Neural cell (in vitro differentiated cells): ENCODE results near the gene HIP1R. TPM values are rescaled to one million over a fixed set of nuclear protein-coding genes. Genes with fewer than 3 reads are reported as not detected.

Source experiments
- H2AFZ ChIP-seq: fragments of 200-600, 300-800 bp; sonication (generic), shearing (Covaris generic); 2 replicates; pipeline ENCODE4 v1.6.0; 2014; ENCODE audit warnings: low read depth, mild to moderate bottlenecking, antibody characterized with exemption, low read length, moderate library complexity
- H3F3A ChIP-seq: fragments of 200-600 bp; shearing (Covaris generic); 2 replicates; pipeline ENCODE4 v1.6.1; 2016; ENCODE audit warnings: mild to moderate bottlenecking, moderate library complexity, mixed read lengths, antibody characterized with exemption, low read length; ENCODE audit not compliant: insufficient read depth, poor library complexity, severe bottlenecking
- H3K27ac ChIP-seq: fragments of 200-600, 300-800 bp; sonication (generic), shearing (Covaris generic); 2 replicates; pipeline ENCODE4 v1.5.1; 2014; ENCODE audit warnings: mild to moderate bottlenecking, low read length, moderate library complexity
- H3K27me3 ChIP-seq: fragments of 300-800, 200-600 bp; sonication (generic), shearing (Covaris generic); 2 replicates; pipeline ENCODE4 v1.6.0; 2014; ENCODE audit warnings: mild to moderate bottlenecking, low read depth, low read length, moderate library complexity; ENCODE audit not compliant: insufficient read depth
- H3K36me3 ChIP-seq: fragments of 300-800, 200-600 bp; sonication (generic), shearing (Covaris generic); 2 replicates; pipeline ENCODE4 v1.5.1; 2014; ENCODE audit warnings: mild to moderate bottlenecking, antibody characterized with exemption, low read length, moderate library complexity; ENCODE audit not compliant: insufficient read depth
- H3K4me2 ChIP-seq: fragments of 300-800, 200-600 bp; sonication (generic), shearing (Covaris generic); 2 replicates; pipeline ENCODE4 v1.6.0; 2014; ENCODE audit warnings: mild to moderate bottlenecking, low read length
- H3K4me3 ChIP-seq: fragments of 300-800, 200-600 bp; sonication (generic), shearing (Covaris generic); 2 replicates; pipeline ENCODE4 v1.5.1; 2014; ENCODE audit warnings: mild to moderate bottlenecking, low read length, moderate library complexity
- H3K79me2 ChIP-seq: fragments of 200-600 bp; shearing (Covaris generic); replicated peaks from 2 replicates; pipeline ENCODE4 v1.6.0; 2014; ENCODE audit warnings: mild to moderate bottlenecking, low read length, moderate library complexity; ENCODE audit not compliant: insufficient read depth
- H3K9ac ChIP-seq: fragments of 300-800, 200-600 bp; sonication (generic), shearing (Covaris generic); 2 replicates; pipeline ENCODE4 v1.6.1; 2016; ENCODE audit warnings: mild to moderate bottlenecking, low read length, mixed read lengths
- H3K9me2 ChIP-seq: fragments of 200-600 bp; shearing (Covaris generic); 2 replicates; pipeline ENCODE4 v1.6.1; 2016; ENCODE audit warnings: mild to moderate bottlenecking, low read length, mixed read lengths; ENCODE audit not compliant: insufficient read depth
- H3K9me3 ChIP-seq: fragments of 200-600, 300-800 bp; sonication (generic), shearing (Covaris generic); 2 replicates; pipeline ENCODE4 v1.6.1; 2016; ENCODE audit warnings: mild to moderate bottlenecking, mixed run types, low read length, moderate library complexity, mixed read lengths
- H4K20me1 ChIP-seq: fragments of 200-600 bp; shearing (Covaris generic); 2 replicates; pipeline ENCODE4 v1.6.1; 2016; ENCODE audit warnings: mild to moderate bottlenecking, mixed run types; ENCODE audit not compliant: insufficient read depth
- EP300 ChIP-seq: fragments of 450-650 bp; conservative IDR thresholded peaks from 2 replicates; pipeline ENCODE4 v1.6.1; 2014; ENCODE audit warnings: antibody characterized with exemption, mild to moderate bottlenecking, moderate library complexity; ENCODE audit not compliant: poor library complexity, severe bottlenecking
- EZH2 ChIP-seq: fragments of 200-600, 300-800 bp; shearing (Covaris generic), sonication (generic); IDR thresholded peaks from 2 replicates; pipeline ENCODE4 v1.6.1; 2014; ENCODE audit warnings: antibody characterized with exemption, low read length, borderline replicate concordance, mild to moderate bottlenecking; ENCODE audit not compliant: insufficient read depth, poor library complexity, severe bottlenecking
- MXI1 ChIP-seq: fragments of 450-650 bp; conservative IDR thresholded peaks from 2 replicates; pipeline ENCODE4 v1.6.1; 2014; ENCODE audit warnings: antibody characterized with exemption, mild to moderate bottlenecking; ENCODE audit not compliant: poor library complexity, severe bottlenecking
- POLR2AphosphoS5 ChIP-seq: IDR thresholded peaks from 2 replicates; pipeline ENCODE4 v1.6.1; 2012
- RAD21 ChIP-seq: fragments of 450-650 bp; conservative IDR thresholded peaks from 2 replicates; pipeline ENCODE4 v1.6.1; 2014; ENCODE audit warnings: antibody characterized with exemption, mild to moderate bottlenecking, moderate library complexity
- SMC3 ChIP-seq: fragments of 450-650 bp; conservative IDR thresholded peaks from 2 replicates; pipeline ENCODE4 v1.6.1; 2014; ENCODE audit warnings: antibody characterized with exemption, mild to moderate bottlenecking, moderate library complexity; ENCODE audit not compliant: poor library complexity
- TAF1 ChIP-seq: IDR thresholded peaks from 2 replicates; pipeline ENCODE4 v1.6.1; 2012; ENCODE audit warnings: low read depth
- polyA plus RNA-seq: library from polyadenylated mRNA; depleted of rRNA; stranded (reverse); fragments of >200 nt; gene quantifications from 2 replicates; pipeline ENCODE4 v1.2.3, GENCODE V29; 2014
- TF ChIP-seq, protein P1 (sequence below): IDR thresholded peaks from 2 replicates; pipeline ENCODE4 v1.6.1; 2012; ENCODE audit warnings: borderline replicate concordance
- TF ChIP-seq, protein P2 (sequence below): fragments of 450-650 bp; IDR thresholded peaks from 2 replicates; pipeline ENCODE4 v1.5.1; 2014; ENCODE audit warnings: antibody characterized with exemption, mild to moderate bottlenecking, moderate library complexity; ENCODE audit not compliant: poor library complexity, severe bottlenecking

HIP1R gene
- polyA plus RNA-seq, 1 donor from 2014 or later: 270 TPM

DNA sequence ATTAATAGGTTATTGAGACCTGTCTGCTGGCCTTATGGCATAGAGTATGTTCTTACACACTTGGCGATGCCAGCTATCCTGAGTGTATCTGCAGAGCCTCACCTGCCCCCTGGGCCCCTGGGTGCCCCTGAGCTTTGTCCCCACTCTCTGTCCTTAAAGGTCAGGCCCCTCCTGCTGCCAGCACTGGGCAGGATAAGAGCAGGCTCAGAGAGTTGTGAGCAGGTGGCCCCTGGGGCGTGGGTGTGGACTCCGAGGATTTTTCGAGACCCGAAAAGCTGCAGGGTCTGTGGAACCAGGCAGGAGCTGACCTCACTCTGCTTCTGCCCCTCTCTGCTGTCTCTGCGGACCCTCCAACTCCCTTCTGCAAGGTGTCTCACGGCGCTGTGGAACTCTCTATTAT, 8.2 kb downstream of the HIP1R start:
- Histone ChIP-seq H3K36me3 (peaks cover 7% of the 10 kb centered on the region), H3K9me3 (no peaks in the 10 kb centered on the region), H3K9me2 (no peaks in the 10 kb centered on the region), H3K79me2 (peaks cover 34% of the 10 kb centered on the region), H3K27me3 (no peaks in the 10 kb centered on the region), H3K4me3 (no peak overlapping the region), H3K4me2 (no peak overlapping the region), H2AFZ (no peak overlapping the region), H3K9ac (no peak overlapping the region), H4K20me1 (peaks cover 61% of the 10 kb centered on the region), H3K27ac (no peak overlapping the region), H3F3A (no peaks in the 10 kb centered on the region)
- TF ChIP-seq SMC3 (no peak), EZH2 (no peak), POLR2AphosphoS5 (no peak)
- TF ChIP-seq, protein P1, sequence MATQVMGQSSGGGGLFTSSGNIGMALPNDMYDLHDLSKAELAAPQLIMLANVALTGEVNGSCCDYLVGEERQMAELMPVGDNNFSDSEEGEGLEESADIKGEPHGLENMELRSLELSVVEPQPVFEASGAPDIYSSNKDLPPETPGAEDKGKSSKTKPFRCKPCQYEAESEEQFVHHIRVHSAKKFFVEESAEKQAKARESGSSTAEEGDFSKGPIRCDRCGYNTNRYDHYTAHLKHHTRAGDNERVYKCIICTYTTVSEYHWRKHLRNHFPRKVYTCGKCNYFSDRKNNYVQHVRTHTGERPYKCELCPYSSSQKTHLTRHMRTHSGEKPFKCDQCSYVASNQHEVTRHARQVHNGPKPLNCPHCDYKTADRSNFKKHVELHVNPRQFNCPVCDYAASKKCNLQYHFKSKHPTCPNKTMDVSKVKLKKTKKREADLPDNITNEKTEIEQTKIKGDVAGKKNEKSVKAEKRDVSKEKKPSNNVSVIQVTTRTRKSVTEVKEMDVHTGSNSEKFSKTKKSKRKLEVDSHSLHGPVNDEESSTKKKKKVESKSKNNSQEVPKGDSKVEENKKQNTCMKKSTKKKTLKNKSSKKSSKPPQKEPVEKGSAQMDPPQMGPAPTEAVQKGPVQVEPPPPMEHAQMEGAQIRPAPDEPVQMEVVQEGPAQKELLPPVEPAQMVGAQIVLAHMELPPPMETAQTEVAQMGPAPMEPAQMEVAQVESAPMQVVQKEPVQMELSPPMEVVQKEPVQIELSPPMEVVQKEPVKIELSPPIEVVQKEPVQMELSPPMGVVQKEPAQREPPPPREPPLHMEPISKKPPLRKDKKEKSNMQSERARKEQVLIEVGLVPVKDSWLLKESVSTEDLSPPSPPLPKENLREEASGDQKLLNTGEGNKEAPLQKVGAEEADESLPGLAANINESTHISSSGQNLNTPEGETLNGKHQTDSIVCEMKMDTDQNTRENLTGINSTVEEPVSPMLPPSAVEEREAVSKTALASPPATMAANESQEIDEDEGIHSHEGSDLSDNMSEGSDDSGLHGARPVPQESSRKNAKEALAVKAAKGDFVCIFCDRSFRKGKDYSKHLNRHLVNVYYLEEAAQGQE: no peak
- TF ChIP-seq, protein P2, sequence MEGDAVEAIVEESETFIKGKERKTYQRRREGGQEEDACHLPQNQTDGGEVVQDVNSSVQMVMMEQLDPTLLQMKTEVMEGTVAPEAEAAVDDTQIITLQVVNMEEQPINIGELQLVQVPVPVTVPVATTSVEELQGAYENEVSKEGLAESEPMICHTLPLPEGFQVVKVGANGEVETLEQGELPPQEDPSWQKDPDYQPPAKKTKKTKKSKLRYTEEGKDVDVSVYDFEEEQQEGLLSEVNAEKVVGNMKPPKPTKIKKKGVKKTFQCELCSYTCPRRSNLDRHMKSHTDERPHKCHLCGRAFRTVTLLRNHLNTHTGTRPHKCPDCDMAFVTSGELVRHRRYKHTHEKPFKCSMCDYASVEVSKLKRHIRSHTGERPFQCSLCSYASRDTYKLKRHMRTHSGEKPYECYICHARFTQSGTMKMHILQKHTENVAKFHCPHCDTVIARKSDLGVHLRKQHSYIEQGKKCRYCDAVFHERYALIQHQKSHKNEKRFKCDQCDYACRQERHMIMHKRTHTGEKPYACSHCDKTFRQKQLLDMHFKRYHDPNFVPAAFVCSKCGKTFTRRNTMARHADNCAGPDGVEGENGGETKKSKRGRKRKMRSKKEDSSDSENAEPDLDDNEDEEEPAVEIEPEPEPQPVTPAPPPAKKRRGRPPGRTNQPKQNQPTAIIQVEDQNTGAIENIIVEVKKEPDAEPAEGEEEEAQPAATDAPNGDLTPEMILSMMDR: no peak

GRCh38 chr12:122844366-122844971, 9.2 kb downstream of the HIP1R start:
- Histone ChIP-seq H2AFZ (no peak overlapping the region), H3F3A (no peaks in the 10 kb centered on the region), H3K9ac (no peak overlapping the region), H3K36me3 (peaks cover under 1% of the 10 kb centered on the region), H3K9me3 (no peaks in the 10 kb centered on the region), H3K27me3 (no peaks in the 10 kb centered on the region), H3K9me2 (no peaks in the 10 kb centered on the region), H3K27ac (no peak overlapping the region), H4K20me1 (peaks cover 57% of the 10 kb centered on the region), H3K4me3 (no peak overlapping the region), H3K79me2 (peaks cover 24% of the 10 kb centered on the region), H3K4me2 (no peak overlapping the region)
- TF ChIP-seq POLR2AphosphoS5 (no peak), EZH2 (no peak), TAF1 (no peak), SMC3 (no peak), EP300 (no peak), MXI1 (no peak), RAD21 (no peak)
- TF ChIP-seq, protein P1: no peak
- TF ChIP-seq, protein P2: no peak
